Spleen (tissue), 7 donors: Measurements from ENCODE around the gene ZNF263.
"Not testable (repeated sequence)": the region's sequence is repeated elsewhere in the genome, so short reads cannot be mapped to it uniquely, and the experiment has no call there.

Experiments
- CTCF ChIP-seq, 11 experiments: fragments of 200-600 bp in 7 of 11; fragments of 450-650 bp in 4 of 11; sonication (generic) in 4 of 11; IDR thresholded peaks in 8 of 11; conservative IDR thresholded peaks in 3 of 11; 1 replicate in 7 of 11; 2 replicates in 4 of 11; pipeline versions ENCODE4 v1.4.0 to v1.8.0; 2016 to 2021; ENCODE audit warnings: antibody characterized with exemption in 11 of 11, inconsistent platforms in 4 of 11, mild to moderate bottlenecking in 1 of 11
- POLR2A ChIP-seq, 3 donors: fragments of 450-650 bp; IDR thresholded peaks; one replicate each; pipeline ENCODE4 v1.5.1; 2017; ENCODE audit warnings: antibody characterized with exemption in 3 of 3, mild to moderate bottlenecking in 1 of 3
- donor health status: DM: no; HTN: no; CAD: no; lungs with moderate emphysema.
- donor health status: DM: no; HTN: no; CAD: no.
- donor health status: DM: no; HTN: no; CAD: no.

- not testable (repeated sequence) for TF ChIP-seq CTCF (IDR thresholded peaks at IDR 0.05 in 8 of 11, conservative IDR thresholded peaks at IDR 0.05 in 3 of 11); POLR2A (IDR thresholded peaks at IDR 0.05)
Observed at GRCh38 chr16:3271281-3271680, 12.0 kb upstream of the ZNF263 start.
